Measurements from ENCODE around the gene ZDHHC11. TPM values are rescaled to one million over a fixed set of nuclear protein-coding genes. Genes with fewer than 3 reads are reported as not detected.

The ZDHHC11 gene
- total and polyA plus RNA-seq, 2 experiments from 2014 or later, result 8.0 to 29.1 TPM

DNA sequence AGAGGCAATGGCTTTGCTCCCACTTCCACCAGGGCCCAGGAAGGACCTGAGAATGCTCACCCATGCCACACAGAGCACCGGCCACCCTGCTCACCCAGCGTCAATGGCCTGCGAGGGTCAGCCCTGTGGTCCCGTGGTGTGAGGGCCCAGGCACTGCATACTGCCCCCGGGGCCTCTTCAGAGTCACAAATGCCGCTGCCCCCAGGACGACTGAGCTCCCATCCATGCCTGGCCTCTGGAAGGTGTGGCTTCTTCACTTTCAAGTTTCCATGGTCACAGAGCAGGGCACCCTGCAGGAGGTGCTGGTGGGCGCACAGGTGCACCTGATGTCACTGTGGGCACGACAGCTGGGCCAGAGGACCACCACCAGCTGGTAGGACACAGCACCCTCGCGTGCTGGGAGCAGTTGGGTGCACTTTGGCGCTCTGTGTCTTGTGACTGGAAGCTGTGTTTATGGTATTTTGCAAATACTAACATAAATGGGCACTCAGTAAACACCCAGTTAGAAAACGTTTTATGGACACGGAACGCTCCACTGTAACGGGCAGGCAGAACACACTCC is 12.5 kb upstream of the ZDHHC11 start (continued):
- TF ChIP-seq, protein P1, sequence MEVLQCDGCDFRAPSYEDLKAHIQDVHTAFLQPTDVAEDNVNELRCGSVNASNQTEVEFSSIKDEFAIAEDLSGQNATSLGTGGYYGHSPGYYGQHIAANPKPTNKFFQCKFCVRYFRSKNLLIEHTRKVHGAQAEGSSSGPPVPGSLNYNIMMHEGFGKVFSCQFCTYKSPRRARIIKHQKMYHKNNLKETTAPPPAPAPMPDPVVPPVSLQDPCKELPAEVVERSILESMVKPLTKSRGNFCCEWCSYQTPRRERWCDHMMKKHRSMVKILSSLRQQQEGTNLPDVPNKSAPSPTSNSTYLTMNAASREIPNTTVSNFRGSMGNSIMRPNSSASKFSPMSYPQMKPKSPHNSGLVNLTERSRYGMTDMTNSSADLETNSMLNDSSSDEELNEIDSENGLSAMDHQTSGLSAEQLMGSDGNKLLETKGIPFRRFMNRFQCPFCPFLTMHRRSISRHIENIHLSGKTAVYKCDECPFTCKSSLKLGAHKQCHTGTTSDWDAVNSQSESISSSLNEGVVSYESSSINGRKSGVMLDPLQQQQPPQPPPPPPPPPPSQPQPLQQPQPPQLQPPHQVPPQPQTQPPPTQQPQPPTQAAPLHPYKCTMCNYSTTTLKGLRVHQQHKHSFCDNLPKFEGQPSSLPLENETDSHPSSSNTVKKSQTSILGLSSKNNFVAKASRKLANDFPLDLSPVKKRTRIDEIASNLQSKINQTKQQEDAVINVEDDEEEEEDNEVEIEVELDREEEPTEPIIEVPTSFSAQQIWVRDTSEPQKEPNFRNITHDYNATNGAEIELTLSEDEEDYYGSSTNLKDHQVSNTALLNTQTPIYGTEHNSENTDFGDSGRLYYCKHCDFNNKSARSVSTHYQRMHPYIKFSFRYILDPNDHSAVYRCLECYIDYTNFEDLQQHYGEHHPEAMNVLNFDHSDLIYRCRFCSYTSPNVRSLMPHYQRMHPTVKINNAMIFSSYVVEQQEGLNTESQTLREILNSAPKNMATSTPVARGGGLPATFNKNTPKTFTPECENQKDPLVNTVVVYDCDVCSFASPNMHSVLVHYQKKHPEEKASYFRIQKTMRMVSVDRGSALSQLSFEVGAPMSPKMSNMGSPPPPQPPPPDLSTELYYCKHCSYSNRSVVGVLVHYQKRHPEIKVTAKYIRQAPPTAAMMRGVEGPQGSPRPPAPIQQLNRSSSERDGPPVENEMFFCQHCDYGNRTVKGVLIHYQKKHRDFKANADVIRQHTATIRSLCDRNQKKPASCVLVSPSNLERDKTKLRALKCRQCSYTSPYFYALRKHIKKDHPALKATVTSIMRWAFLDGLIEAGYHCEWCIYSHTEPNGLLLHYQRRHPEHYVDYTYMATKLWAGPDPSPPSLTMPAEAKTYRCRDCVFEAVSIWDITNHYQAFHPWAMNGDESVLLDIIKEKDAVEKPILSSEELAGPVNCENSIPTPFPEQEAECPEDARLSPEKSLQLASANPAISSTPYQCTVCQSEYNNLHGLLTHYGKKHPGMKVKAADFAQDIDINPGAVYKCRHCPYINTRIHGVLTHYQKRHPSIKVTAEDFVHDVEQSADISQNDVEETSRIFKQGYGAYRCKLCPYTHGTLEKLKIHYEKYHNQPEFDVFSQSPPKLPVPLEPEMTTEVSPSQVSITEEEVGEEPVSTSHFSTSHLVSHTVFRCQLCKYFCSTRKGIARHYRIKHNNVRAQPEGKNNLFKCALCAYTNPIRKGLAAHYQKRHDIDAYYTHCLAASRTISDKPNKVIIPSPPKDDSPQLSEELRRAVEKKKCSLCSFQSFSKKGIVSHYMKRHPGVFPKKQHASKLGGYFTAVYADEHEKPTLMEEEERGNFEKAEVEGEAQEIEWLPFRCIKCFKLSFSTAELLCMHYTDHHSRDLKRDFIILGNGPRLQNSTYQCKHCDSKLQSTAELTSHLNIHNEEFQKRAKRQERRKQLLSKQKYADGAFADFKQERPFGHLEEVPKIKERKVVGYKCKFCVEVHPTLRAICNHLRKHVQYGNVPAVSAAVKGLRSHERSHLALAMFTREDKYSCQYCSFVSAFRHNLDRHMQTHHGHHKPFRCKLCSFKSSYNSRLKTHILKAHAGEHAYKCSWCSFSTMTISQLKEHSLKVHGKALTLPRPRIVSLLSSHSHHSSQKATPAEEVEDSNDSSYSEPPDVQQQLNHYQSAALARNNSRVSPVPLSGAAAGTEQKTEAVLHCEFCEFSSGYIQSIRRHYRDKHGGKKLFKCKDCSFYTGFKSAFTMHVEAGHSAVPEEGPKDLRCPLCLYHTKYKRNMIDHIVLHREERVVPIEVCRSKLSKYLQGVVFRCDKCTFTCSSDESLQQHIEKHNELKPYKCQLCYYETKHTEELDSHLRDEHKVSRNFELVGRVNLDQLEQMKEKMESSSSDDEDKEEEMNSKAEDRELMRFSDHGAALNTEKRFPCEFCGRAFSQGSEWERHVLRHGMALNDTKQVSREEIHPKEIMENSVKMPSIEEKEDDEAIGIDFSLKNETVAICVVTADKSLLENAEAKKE (CRISPR knock-in tag; IDR thresholded peaks at IDR 0.05), result no peak
- TF ChIP-seq, protein P2, sequence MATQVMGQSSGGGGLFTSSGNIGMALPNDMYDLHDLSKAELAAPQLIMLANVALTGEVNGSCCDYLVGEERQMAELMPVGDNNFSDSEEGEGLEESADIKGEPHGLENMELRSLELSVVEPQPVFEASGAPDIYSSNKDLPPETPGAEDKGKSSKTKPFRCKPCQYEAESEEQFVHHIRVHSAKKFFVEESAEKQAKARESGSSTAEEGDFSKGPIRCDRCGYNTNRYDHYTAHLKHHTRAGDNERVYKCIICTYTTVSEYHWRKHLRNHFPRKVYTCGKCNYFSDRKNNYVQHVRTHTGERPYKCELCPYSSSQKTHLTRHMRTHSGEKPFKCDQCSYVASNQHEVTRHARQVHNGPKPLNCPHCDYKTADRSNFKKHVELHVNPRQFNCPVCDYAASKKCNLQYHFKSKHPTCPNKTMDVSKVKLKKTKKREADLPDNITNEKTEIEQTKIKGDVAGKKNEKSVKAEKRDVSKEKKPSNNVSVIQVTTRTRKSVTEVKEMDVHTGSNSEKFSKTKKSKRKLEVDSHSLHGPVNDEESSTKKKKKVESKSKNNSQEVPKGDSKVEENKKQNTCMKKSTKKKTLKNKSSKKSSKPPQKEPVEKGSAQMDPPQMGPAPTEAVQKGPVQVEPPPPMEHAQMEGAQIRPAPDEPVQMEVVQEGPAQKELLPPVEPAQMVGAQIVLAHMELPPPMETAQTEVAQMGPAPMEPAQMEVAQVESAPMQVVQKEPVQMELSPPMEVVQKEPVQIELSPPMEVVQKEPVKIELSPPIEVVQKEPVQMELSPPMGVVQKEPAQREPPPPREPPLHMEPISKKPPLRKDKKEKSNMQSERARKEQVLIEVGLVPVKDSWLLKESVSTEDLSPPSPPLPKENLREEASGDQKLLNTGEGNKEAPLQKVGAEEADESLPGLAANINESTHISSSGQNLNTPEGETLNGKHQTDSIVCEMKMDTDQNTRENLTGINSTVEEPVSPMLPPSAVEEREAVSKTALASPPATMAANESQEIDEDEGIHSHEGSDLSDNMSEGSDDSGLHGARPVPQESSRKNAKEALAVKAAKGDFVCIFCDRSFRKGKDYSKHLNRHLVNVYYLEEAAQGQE (IDR thresholded peaks at IDR 0.05; ENCODE audit: unreplicated experiment), result no peak
- TF ChIP-seq EZH2 (IDR thresholded peaks at IDR 0.05; ENCODE audit: low read depth, unreplicated experiment) (no peak), JUNB (IDR thresholded peaks at IDR 0.05; ENCODE audit: unreplicated experiment) (no peak)
